GM12865 (cell line): ENCODE data around the gene SKI.

Source experiments
- DNase-seq: peaks from one replicate; pipeline ENCODE4 v3.0.0; 2010; ENCODE audit warnings: low read depth
- H3K4me3 ChIP-seq: 2 replicates; pipeline ENCODE4 v1.5.1; 2011; ENCODE audit warnings: mild to moderate bottlenecking, low read depth, low read length, control low read depth
- CTCF ChIP-seq: IDR thresholded peaks from 2 replicates; pipeline ENCODE4 v1.5.1; 2011; ENCODE audit warnings: low read length, control low read depth, low read depth, inconsistent platforms; ENCODE audit not compliant: insufficient read depth; ENCODE audit errors: missing control alignments

SKI gene

GRCh38 chr1:2284932-2285331, 56.8 kb downstream of the SKI start:
- TF ChIP-seq CTCF: no peak
- DNase-seq: no peak
- no peak overlapping the region for H3K4me3 ChIP-seq

DNA sequence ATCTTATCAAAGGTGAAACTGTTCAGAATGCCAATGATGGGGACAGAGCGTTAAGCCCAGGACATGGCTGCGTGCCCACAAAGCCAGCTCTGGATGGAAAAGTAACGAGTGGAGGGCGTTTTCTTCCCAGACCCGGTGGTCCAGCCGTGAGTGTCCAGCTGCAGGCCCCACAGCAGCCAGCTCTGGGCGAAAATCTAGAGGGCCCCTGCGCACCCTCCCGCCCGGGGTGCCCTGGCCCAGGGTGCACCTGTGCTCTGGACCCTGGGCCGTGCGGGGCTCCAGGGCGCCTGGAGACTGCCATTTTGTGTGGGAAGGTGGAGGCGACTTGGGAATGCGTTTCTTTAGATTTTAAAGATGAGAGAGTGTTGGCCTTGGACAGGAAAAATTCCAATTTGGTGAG, 58.8 kb downstream of the SKI start:
- no peak overlapping the region for H3K4me3 ChIP-seq
- no peak for TF ChIP-seq CTCF
- no peak for DNase-seq

DNA sequence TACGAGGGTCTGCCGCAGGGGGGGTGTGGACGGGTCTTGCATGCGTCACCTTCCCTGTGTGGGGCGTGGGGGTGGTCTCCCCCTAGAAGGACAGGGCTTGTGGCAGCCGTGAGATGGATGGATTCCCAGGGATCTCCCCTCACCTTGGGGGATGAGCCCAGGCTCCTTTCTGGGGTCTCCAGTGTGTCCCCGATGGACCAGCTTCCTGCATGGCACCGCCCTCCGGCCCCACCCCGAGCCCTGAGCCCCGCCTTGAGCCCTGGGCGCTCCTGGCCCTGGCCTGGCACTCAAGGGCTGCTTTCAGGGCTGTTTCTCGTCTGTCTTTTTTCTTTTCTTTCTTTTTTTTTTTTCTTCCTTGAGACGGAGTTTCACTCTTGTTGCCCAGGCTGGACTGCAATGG, 59.5 kb downstream of the SKI start:
- no peak for DNase-seq
- no peak for TF ChIP-seq CTCF
- no peak overlapping the region for H3K4me3 ChIP-seq

DNA sequence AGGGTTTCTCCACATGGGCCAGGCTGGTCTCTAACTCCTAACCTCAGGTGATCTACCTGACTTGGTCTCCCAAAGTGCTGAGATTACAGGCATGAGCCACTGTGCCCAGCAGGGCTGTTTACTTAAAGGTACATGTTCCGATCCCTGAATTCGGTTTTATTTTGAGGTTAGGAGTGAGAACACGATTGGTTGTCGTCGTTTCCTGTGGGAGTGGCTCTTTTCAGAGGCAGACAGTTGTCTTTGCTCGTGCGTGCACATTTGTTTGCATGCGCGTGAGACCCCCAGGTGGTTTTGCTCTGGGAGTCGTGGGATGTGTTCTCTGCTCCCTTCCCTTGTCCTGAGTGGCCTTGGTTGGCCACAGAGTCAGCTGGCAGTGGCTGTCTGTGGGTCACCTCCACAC, 60.2 kb downstream of the SKI start:
- DNase-seq: no peak
- H3K4me3 ChIP-seq: no peak overlapping the region
- no peak for TF ChIP-seq CTCF

DNA sequence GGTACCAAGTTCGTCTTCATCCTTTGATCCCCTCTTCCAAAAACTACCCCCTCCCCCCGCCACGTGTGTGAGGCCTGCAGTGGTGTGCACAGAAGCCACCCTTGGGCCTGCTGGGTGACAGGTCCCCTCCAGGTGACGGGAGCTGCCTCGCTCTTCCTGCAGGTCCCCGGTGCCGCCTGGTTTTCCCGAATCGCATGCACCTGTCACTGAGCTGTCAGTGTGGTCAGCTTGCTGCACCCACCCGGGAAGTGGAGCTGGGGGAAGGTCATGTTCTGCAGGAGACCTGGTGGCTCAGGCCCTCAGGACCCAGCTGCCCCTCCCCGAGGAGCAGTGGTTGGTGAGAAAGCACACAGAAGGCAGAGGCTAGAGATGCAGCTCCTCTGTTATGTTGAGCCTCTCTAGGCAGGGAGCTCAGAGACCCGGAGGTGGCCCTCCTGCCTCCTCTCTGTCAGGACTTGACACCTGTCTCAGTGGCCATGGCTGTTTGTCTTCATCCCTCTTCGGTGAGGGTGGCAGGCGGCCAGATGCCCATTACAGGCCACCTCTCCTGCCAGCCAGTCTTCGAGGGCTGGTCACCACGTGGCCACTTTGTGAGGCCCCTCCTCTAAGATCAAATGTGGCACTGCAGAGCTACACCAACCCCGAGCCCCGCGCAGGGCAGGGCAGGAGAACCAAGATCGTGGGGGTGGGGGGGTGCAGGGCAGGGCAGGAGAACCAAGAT, 60.9 kb downstream of the SKI start:
- no peak for TF ChIP-seq CTCF
- no peak overlapping the region for H3K4me3 ChIP-seq
- DNase-seq: no peak

DNA sequence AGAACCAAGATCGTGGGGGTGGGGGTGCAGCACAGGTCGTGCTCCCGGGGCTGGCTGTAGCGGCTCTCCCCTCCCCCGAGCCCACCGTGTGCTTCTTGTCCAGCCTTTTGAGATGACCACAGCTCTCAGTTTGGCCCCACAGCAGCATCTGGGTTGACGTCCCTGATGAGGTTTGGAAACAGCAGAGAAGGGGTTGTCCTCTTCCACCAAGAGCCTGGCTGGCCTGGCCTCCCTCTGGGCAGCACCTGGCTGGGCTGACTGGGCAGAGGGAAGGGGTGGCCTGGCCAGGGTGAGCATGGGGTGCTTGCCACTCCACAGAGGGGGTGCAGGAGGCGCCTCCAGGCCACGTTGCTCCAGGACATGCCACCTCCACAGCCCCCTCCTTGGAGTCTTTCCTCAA, 61.5 kb downstream of the SKI start:
- H3K4me3 ChIP-seq: no peak overlapping the region
- no peak for DNase-seq

More for the DNA sequence above, 61.5 kb downstream of the SKI start:
- TF ChIP-seq CTCF: no peak
